Fibroblast of skin of abdomen (primary cell): ENCODE data around the gene CALN1.
"Not testable (repeated sequence)": the region's sequence is repeated elsewhere in the genome, so short reads cannot be mapped to it uniquely, and the experiment has no call there.

ENCODE experiments used
- DNase-seq: peaks from one replicate; pipeline ENCODE4 v3.0.0-alpha.2; 2013

Gene CALN1

GRCh38 chr7:71783779-71784178 lies 628.4 kb downstream of the CALN1 start:
- no peak for DNase-seq

- no peak for DNase-seq
Measured at GRCh38 chr7:71782051-71782450, 630.1 kb downstream of the CALN1 start.

GRCh38 chr7:71780282-71780681 lies 631.9 kb downstream of the CALN1 start:
- no peak for DNase-seq

DNA sequence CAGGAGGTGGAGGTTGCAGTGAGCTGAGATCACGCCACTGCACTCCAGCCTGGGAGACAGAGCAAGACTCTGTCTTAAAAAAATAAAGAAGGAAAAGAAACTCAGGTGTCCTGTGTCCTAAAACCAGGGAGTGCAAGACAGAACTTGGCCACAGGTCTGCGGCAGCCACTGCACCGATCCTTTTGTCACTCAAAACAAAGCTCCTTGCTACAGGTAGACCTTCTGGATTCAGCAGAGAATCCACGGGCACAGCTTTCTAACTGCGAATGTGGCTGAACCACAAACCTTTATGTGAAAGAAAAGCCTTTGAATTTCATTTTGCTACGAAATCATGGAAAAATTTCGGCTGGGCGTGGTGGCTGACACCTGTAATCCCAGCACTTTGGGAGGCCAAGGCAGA lies 634.9 kb downstream of the CALN1 start:
- no peak for DNase-seq

DNA sequence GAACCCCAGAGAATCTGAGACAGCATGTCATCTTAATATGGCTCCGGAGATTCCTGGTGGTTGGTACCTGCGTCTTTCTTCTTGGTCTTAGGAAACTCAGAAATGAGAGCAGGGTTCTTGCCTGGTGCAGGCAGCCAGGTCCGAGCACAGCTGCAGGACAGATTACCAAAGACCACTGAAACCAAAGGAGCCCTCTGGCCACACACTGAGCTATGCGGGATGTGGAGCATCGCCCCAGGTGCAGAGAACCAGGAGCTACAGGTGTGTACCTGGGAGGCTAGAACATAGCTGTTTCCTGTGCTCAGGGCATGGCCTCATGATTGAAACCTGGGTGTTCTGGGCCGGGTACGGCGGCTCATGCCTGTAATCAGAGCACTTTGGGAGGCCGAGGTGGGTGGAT lies 635.4 kb downstream of the CALN1 start:
- DNase-seq = no peak

- peak; percentile 90 for DNase-seq
Measured at GRCh38 chr7:71775648-71776047, 636.5 kb downstream of the CALN1 start.

DNA sequence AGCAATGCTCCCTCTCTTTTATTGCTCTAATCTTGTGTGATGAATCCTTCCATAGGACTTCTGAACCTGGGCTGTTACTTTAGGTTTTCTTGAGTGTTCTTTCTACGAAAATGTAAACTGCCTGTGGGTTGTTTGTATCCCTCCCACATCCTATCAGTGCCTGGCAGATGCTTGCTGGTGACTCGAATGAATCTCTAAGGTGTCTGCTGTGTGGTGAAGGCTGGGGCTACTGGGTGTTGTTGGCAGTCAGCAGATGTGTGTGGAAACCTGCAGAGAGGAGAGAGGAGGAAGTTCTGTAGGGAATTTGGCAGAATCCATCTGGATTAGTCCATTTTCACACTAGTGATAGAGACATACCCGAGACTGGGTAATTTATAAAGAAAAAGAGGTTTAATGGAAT lies 639.4 kb downstream of the CALN1 start:
- DNase-seq = no peak

DNA sequence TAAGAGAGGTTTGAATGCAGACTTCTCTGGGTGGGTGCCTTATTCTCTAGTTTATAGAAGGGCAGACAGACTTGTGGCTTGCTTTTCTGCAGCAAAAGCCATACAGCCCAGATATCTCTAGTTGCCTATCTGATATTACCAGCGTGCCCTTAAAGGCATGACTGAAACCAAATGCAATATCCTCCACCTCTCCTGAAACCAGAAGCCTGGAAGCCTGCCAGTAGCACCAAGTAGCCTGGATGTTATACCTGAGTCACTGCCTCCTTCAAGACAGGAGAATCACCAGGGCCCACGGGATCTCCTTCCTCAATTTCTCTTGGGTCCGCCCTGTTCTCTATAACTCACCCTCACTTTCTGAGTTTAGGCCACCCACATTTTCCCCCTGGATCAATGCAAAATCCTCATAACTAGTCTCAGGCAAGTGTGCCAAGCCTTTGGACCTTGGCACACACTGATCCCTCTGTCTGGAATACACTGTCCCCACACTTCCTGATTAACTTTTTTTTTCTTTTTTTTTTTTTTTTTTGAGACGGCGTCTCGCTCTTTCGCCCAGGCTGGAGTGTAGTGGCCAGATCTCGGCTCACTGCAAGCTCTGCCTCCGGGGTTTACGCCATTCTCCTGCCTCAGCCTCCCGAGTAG lies 641.8 kb downstream of the CALN1 start:
- peak; percentile 59 for DNase-seq

- DNase-seq = peak; percentile 56
Measured at GRCh38 chr7:71769326-71769725, 642.8 kb downstream of the CALN1 start.

DNA sequence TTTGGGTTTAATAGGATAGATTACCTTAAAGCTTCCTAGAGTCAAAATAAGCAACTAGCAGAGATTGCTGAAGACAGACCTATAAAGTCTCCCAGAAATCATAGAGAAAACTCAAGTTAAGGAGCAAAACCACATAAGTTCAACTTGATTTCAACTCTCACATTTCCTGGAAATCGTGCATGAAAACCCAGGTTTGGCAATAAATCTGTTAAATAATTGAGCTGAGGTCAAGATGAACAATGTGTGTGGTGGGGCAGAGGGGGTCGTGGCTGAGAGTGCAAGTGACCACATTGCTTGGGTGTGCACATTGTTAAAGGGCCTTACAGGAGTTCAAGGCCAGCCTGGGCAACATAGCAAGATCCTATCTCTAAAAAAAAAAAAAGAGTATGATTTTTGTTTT lies 643.7 kb downstream of the CALN1 start:
- DNase-seq = peak; percentile 86

DNA sequence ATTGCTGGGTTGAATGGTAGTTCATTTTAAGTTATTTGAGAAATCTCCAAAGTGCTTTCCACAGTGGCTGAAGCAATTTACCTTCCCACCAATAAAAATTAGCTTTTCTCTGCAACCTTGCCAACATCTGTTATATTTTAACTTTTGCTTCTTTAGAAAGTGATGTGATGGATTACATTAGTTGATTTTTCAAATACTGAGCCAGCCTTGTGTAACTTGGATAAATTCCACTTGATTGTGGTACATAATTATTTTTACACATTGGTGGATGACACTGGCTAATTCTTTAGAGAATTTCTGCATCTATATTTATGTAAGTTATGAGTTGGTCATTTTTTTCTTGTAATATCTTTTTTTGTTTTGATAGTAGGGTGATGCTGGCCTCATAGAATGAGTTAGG lies 646.1 kb downstream of the CALN1 start:
- peak; percentile 74 for DNase-seq

GRCh38 chr7:71761336-71761735 lies 650.8 kb downstream of the CALN1 start:
- no peak for DNase-seq

DNA sequence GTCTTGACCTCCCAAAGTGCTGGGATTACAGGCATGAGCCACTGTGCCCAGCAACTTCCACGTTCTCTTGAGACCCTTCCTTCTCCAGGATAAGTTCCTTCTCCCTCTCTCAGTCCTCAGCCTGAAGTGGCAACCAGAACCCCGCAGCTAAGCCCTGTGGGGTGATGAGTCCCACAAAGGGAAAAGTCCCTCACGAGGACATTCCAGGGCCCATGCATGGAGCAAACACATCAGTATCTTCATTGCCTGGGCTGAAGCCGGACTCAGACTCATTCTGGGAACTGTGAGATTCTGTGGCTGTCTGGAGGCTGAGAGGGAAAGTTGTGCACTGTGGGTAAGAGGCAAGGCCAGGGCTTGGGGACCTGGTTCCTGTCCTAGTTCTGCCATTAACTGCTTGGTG lies 657.3 kb downstream of the CALN1 start:
- DNase-seq = no peak

DNA sequence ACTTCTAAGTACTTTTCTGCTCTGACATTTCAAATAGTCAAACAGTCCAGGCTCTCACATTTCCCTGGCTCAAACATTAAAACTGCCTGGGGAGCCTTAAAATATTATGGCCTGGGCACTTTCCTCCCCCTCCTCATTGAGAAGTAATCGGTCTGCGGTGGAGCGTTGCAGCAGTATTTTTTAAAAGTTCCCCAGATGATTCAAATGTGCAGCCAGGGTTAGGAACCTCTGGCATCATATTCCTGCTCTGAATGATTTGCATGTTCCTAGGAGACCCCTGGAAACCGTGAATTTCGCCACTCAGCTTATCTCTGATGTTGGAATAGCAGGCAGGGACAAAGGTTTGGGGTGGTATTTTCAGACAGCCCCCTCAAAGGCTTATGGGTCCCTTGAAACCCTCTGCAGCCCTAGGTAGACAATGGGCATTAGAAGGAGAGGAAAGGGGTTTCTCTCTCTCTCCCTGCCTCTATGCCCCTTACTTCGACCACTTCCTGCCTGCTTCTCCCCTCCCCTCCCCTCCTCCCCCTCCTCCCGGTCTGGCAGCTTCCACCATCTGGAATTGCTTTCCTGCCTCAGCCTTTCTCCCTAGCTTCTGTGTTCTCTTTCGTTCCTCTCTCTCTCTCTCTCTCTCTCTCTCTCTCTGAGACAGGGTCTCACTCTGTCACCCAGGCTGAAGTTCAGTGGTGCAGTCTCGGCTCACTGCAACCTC lies 658.0 kb downstream of the CALN1 start:
- peak; percentile 58 for DNase-seq

DNA sequence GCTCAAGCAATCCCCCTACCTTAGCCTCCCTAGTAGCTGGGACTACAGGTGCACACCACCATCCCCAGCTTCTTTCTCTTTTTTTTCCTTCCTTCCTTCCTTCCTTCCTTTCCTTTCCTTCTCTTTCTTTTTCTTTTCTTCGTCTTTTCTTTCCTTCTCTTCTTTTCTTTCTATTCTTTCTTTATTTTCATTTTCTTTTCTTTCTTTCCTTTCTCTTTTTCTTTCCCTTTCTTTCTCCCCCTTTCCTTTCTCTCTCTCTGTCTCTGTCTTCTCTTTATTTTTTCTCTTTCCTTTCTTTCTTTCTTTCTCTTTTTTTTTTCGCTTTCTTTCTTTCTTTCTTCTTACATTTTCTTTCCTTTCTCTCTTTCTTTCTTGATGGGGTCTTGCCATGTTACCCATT lies 658.9 kb downstream of the CALN1 start:
- DNase-seq = no peak

- DNase-seq = peak; percentile 32
Measured at GRCh38 chr7:71752171-71752935, 659.8 kb downstream of the CALN1 start.

GRCh38 chr7:71750290-71750689 lies 661.8 kb downstream of the CALN1 start:
- DNase-seq = no peak

GRCh38 chr7:71746006-71746405 lies 666.1 kb downstream of the CALN1 start:
- peak; percentile 34 for DNase-seq

- DNase-seq = no peak
Measured at GRCh38 chr7:71740174-71740560, 672.0 kb downstream of the CALN1 start.

DNA sequence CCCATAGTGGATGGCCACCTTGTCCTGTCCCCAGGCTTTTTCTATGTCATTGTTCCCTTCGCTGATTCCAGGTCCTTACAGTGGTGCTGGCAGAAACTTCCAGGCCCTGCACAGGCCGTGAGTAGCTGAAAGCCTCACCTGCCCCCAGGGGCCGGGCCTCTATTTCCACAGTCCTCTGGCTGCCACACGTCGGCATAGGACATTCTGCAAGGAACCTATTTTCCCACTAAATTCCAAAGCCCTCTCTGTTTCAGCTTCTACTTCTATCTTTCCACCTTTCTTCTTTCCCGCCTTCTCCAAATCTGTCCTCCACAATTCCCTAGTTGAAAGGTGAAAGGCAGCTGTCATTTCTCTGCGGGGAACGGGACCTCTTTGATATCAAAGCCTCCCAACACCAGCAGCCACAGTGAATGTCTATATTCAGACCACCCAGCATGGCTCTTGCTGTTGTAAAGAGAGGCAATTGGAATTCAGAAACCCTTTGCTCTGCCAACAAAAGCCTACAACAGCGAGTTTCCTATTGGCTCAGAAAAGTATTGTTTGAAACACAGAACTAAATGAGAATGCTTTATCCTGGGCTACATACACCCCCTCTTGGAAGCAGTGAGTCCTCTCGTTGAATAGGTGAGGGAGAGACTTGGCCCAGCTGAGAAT lies 672.5 kb downstream of the CALN1 start:
- no peak for DNase-seq

GRCh38 chr7:71737931-71738540 lies 674.1 kb downstream of the CALN1 start:
- DNase-seq = not testable (repeated sequence)

DNA sequence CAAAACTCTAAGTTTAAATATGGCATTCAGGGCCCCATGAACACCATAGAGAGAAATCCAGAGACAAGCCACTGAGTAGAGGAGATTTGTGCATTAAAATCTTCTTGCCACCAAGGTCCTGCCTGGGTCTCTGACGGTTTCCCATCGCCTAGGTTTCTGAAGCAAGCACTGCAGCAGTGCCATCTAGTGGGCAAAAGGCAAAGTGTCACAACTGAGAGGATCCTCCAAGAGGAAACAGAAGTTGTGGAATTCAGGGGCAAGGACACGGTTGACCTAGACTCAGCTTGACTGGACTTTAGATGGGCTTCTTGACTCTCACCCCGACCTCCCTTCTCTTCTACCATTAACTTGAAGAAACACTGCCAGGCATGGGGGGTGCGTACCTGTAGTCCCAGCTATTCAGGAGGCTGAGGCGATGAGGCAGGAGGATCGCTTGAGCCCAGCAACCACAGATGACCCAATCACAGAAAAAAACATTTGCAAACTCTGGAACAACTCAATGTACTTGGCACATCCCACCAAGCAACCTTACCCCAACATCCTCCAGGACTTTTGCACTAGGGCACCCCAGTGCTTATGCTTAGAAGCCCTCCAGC lies 676.1 kb downstream of the CALN1 start:
- DNase-seq = peak; percentile 64
